Measurements from ENCODE around the gene PAGR1.
A peak's percentile ranks its signal among the peaks of the same experiment; 100 is the strongest.

Gene PAGR1

GRCh38 chr16:29809031-29809747, 6.8 kb upstream of the PAGR1 start:
- Histone ChIP-seq H3K79me2 (ENCODE audit: control insufficient read depth, insufficient read depth, low read length, unreplicated experiment) (peaks cover 16% of the 10 kb centered on the region), H3K27ac (ENCODE audit: low read depth, low read length) (no peak overlapping the region), H2AFZ (ENCODE audit: low read length, unreplicated experiment) (no peak overlapping the region), H3K4me1 (ENCODE audit: control insufficient read depth, insufficient read depth, low read length, unreplicated experiment) (peaks cover 34% of the 10 kb centered on the region), H3K36me3 (ENCODE audit: insufficient read depth, low read length) (peaks cover 9% of the 10 kb centered on the region; the same call in 1 of the 2 replicates), H3K27me3 (ENCODE audit: insufficient read depth, low read length) (no peaks in the 10 kb centered on the region), H3K4me3 (ENCODE audit: low read depth, low read length) (peak overlapping the region; percentile 86)

GRCh38 chr16:29809850-29810698, 5.9 kb upstream of the PAGR1 start:
- Histone ChIP-seq H3K27ac (ENCODE audit: low read depth, low read length) (no peak overlapping the region), H2AFZ (ENCODE audit: low read length, unreplicated experiment) (no peak overlapping the region), H3K4me1 (ENCODE audit: control insufficient read depth, insufficient read depth, low read length, unreplicated experiment) (peaks cover 33% of the 10 kb centered on the region), H3K4me3 (ENCODE audit: low read depth, low read length) (peak overlapping the region; percentile 86), H3K27me3 (ENCODE audit: insufficient read depth, low read length) (no peaks in the 10 kb centered on the region), H3K36me3 (ENCODE audit: insufficient read depth, low read length) (peaks cover 9% of the 10 kb centered on the region; the same call in 1 of the 2 replicates), H3K79me2 (ENCODE audit: control insufficient read depth, insufficient read depth, low read length, unreplicated experiment) (peaks cover 16% of the 10 kb centered on the region)

- Histone ChIP-seq H3K4me3 (ENCODE audit: low read depth, low read length) (no peak overlapping the region; the same call in 1 of the 2 replicates), H3K4me1 (ENCODE audit: control insufficient read depth, insufficient read depth, low read length, unreplicated experiment) (peaks cover 34% of the 10 kb centered on the region), H3K36me3 (ENCODE audit: insufficient read depth, low read length) (peaks cover 9% of the 10 kb centered on the region; the same call in 1 of the 2 replicates), H3K27ac (ENCODE audit: low read depth, low read length) (no peak overlapping the region), H3K27me3 (ENCODE audit: insufficient read depth, low read length) (no peaks in the 10 kb centered on the region), H2AFZ (ENCODE audit: low read length, unreplicated experiment) (no peak overlapping the region), H3K79me2 (ENCODE audit: control insufficient read depth, insufficient read depth, low read length, unreplicated experiment) (peaks cover 16% of the 10 kb centered on the region)
Observed at GRCh38 chr16:29810699-29811169, 5.2 kb upstream of the PAGR1 start.

DNA sequence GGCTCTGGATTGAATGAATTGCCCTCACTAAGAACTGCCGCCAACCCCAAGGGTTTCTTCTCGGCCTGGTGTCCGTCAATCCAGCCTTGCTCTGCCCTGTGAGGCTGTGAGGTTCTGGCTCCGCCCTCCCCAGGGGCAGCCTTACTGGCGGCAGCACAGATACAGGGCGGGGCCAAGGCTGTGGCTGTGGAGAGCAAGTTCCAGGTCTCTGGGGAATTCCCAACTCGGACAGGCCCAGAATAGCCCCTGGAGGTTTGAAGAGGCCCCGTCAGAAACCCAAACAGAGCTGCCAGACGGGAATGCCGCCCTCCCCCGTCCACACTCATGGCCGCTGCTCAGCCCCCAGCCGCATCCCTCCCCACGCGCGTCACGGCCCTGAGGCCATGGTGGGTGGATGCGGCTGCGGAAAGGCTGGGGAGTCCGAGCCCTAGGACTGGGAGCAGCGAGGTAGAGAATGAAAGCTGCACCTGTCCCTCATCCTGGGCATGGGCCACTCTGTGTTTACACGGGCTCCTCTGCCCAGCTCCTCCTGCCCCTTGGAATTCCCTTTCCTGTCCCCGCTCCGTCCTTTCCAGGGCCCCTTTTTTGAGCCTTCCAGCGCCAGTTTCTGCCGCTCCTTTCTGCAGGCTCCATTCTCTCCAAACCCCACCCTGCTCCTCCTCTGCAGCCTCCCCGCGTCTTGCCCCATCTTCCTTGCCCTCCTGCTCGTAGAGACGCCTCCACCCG, 4.6 kb upstream of the PAGR1 start:
- Histone ChIP-seq H3K27ac (ENCODE audit: low read depth, low read length) (peak overlapping the region; percentile 30; the same call in 1 of the 2 replicates), H3K79me2 (ENCODE audit: control insufficient read depth, insufficient read depth, low read length, unreplicated experiment) (peaks cover 16% of the 10 kb centered on the region), H3K4me3 (ENCODE audit: low read depth, low read length) (peak overlapping the region; percentile 70), H3K36me3 (ENCODE audit: insufficient read depth, low read length) (peaks cover 9% of the 10 kb centered on the region; the same call in 1 of the 2 replicates), H3K4me1 (ENCODE audit: control insufficient read depth, insufficient read depth, low read length, unreplicated experiment) (peaks cover 34% of the 10 kb centered on the region), H3K27me3 (ENCODE audit: insufficient read depth, low read length) (no peaks in the 10 kb centered on the region), H2AFZ (ENCODE audit: low read length, unreplicated experiment) (no peak overlapping the region)

DNA sequence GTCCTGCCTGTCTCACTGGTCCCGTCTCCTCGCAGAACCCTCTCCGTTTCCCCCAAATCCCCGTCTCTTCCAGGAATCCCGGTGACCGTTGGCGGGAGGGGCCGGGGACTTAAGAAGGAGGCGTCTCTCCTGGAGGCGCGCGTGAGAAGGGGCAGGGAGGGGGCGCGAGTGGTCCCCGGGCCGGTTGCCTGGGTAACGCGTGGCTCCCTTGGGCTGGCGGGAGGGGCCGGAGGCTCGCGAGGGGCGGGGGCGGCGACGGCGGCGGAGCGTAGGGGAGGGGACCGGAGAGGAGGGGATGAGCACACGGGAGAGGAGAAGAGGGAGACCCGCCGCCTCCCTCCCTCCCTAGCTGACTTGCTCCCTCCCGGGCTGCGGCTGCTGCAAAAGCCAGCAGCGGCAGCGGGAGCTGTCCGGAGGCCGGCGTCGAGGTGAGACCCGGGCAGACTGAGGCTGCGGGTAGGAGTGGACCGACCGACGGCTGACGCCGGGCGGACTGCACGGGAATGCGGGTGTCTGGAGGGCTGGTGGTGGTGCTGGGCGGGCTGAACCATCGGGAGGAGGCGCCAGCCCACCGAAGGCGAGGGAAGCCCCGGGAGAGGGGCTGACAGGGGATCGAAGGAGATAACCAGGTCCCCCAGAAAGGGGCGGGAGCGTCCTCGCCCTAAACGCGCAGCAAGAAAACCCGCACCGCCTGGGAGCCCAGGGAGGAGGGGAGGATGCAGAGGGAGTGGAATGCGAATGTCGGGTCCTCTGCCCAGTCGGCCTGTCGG, 3.9 kb upstream of the PAGR1 start, which contains the start of gene PRRT2:
PRRT2 (plus strand) TSS at position 298 of the 770 bp plus-strand sequence. CDS start 862 bp downstream, outside the sequence.
- Histone ChIP-seq H2AFZ (ENCODE audit: low read length, unreplicated experiment) (no peak within 1 kb of the TSS), H3K4me1 (ENCODE audit: control insufficient read depth, insufficient read depth, low read length, unreplicated experiment) (peaks cover 34% of the 10 kb centered on the region), H3K4me3 (ENCODE audit: low read depth, low read length) (peak within 1 kb of the TSS; percentile 70), H3K27ac (ENCODE audit: low read depth, low read length) (peak within 1 kb of the TSS; percentile 30; the same call in 1 of the 2 replicates), H3K27me3 (ENCODE audit: insufficient read depth, low read length) (no peaks in the 10 kb centered on the region), H3K79me2 (ENCODE audit: control insufficient read depth, insufficient read depth, low read length, unreplicated experiment) (peaks cover 19% of the 10 kb centered on the region), H3K36me3 (ENCODE audit: insufficient read depth, low read length) (peaks cover 9% of the 10 kb centered on the region; the same call in 1 of the 2 replicates)

DNA sequence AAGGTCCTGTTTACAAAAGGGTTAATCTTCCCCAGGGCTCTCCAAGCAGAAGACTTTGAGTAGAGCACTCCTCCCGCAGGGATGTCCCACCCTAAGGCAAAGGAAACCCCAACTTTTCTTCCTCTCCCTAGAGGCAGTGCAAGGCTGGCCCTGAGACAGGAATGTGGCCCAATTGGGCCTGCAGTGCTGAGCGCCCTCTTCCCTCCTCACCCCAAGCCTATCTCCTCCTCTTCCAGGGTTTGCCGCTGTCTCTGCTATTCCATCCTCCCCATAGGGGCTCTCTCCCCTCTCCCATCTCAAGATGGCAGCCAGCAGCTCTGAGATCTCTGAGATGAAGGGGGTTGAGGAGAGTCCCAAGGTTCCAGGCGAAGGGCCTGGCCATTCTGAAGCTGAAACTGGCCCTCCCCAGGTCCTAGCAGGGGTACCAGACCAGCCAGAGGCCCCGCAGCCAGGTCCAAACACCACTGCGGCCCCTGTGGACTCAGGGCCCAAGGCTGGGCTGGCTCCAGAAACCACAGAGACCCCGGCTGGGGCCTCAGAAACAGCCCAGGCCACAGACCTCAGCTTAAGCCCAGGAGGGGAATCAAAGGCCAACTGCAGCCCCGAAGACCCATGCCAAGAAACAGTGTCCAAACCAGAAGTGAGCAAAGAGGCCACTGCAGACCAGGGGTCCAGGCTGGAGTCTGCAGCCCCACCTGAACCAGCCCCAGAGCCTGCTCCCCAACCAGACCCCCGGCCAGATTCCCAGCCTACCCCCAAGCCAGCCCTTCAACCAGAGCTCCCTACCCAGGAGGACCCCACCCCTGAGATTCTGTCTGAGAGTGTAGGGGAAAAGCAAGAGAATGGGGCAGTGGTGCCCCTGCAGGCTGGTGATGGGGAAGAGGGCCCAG, 3.0 kb upstream of the PAGR1 start:
- Histone ChIP-seq H3K27me3 (ENCODE audit: insufficient read depth, low read length) (no peaks in the 10 kb centered on the region), H3K36me3 (ENCODE audit: insufficient read depth, low read length) (peaks cover 9% of the 10 kb centered on the region; the same call in 1 of the 2 replicates), H3K4me1 (ENCODE audit: control insufficient read depth, insufficient read depth, low read length, unreplicated experiment) (peaks cover 37% of the 10 kb centered on the region), H2AFZ (ENCODE audit: low read length, unreplicated experiment) (no peak overlapping the region), H3K79me2 (ENCODE audit: control insufficient read depth, insufficient read depth, low read length, unreplicated experiment) (peaks cover 25% of the 10 kb centered on the region), H3K27ac (ENCODE audit: low read depth, low read length) (no peak overlapping the region), H3K4me3 (ENCODE audit: low read depth, low read length) (peak overlapping the region; percentile 70)

GRCh38 chr16:29813644-29814562, 2.0 kb upstream of the PAGR1 start:
- Histone ChIP-seq H2AFZ (ENCODE audit: low read length, unreplicated experiment) (no peak overlapping the region), H3K79me2 (ENCODE audit: control insufficient read depth, insufficient read depth, low read length, unreplicated experiment) (peaks cover 22% of the 10 kb centered on the region), H3K4me3 (ENCODE audit: low read depth, low read length) (no peak overlapping the region), H3K27ac (ENCODE audit: low read depth, low read length) (no peak overlapping the region), H3K36me3 (ENCODE audit: insufficient read depth, low read length) (peaks cover 3% of the 10 kb centered on the region; the same call in 1 of the 2 replicates), H3K4me1 (ENCODE audit: control insufficient read depth, insufficient read depth, low read length, unreplicated experiment) (peaks cover 36% of the 10 kb centered on the region), H3K27me3 (ENCODE audit: insufficient read depth, low read length) (no peaks in the 10 kb centered on the region)

DNA sequence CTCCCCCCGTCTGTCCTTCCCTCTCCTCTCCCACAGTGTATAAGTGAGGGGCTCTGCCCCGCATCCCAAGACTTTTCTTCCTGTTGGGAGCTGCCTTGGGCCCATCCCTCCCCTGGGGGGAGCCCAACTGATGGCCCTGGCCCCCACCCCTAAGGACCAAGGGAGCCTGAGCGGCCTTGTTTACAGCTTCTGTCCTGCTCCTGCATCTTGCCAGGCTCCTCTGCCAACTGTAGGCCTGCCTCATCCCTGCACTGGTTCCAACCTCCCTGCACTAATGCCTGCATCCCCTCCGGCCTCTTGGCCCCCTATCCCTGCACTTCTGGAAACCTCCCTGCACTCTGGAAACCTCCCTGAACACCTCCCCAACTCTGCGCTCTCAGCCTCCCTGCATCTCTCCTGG, 1.4 kb upstream of the PAGR1 start:
- Histone ChIP-seq H3K4me1 (ENCODE audit: control insufficient read depth, insufficient read depth, low read length, unreplicated experiment) (peaks cover 35% of the 10 kb centered on the region), H3K27ac (ENCODE audit: low read depth, low read length) (no peak overlapping the region), H3K27me3 (ENCODE audit: insufficient read depth, low read length) (no peaks in the 10 kb centered on the region), H3K79me2 (ENCODE audit: control insufficient read depth, insufficient read depth, low read length, unreplicated experiment) (peaks cover 22% of the 10 kb centered on the region), H3K4me3 (ENCODE audit: low read depth, low read length) (peak overlapping the region; percentile 87; the same call in 1 of the 2 replicates), H2AFZ (ENCODE audit: low read length, unreplicated experiment) (no peak overlapping the region), H3K36me3 (ENCODE audit: insufficient read depth, low read length) (no peaks in the 10 kb centered on the region)

Measured in ACC112 (cell line).